ENCODE measurements around the gene NOLC1. TPM values are rescaled to one million over a fixed set of nuclear protein-coding genes. Genes with fewer than 3 reads are reported as not detected.
A peak's percentile ranks its signal among the peaks of the same experiment; 100 is the strongest.

NOLC1 gene
- total and polyA plus RNA-seq, 2 of the 13 experiments (the other 11 are each of a cell fraction or from before 2014, with no cell fraction given), result 50.6 to 81.0 TPM

DNA sequence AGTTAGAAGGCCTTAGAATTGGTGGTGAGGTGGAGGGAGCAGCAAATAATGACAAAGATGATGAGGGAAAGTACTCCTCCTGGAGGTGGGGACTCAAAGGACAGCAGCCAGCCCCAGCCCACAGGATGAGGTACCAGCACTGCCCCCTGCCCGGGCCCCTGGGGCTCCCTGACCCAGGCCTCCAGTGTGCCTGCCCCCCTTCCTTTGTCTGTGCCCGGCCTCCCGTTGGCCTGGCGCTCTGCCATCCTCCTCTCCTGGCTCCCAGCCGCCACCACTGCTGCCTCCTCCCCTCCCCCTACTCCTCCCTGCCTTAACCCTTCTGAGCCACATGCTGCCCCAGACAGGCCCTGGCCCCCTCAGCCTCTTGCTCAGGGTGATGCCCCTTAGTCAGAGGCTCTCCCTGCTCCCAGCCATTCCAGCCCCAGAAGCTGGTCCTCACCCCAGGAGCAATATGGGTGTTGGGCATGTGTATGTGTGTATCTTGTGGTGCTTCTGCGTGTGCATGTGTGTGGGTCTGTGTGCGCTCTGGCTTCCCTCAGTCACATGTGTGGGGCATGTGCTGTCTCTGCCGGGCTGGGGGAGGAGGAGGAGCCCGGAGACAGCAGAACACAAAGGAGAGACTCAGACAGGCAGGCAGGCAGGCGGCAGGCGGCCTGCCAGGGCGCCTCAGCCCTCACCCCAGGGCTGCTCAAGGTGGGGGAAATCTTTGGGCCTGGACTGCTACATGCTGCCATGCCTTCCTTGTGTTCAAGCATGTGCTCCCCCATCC lies 34.6 kb upstream of the NOLC1 start (continued):
- TF ChIP-seq, protein P1, sequence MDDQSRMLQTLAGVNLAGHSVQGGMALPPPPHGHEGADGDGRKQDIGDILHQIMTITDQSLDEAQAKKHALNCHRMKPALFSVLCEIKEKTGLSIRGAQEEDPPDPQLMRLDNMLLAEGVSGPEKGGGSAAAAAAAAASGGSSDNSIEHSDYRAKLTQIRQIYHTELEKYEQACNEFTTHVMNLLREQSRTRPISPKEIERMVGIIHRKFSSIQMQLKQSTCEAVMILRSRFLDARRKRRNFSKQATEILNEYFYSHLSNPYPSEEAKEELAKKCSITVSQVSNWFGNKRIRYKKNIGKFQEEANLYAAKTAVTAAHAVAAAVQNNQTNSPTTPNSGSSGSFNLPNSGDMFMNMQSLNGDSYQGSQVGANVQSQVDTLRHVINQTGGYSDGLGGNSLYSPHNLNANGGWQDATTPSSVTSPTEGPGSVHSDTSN (CRISPR knock-in tag; IDR thresholded peaks at IDR 0.05; ENCODE audit: borderline replicate concordance), result no peak
- TF ChIP-seq, protein P2, sequence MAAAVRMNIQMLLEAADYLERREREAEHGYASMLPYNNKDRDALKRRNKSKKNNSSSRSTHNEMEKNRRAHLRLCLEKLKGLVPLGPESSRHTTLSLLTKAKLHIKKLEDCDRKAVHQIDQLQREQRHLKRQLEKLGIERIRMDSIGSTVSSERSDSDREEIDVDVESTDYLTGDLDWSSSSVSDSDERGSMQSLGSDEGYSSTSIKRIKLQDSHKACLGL (CRISPR knock-in tag; IDR thresholded peaks at IDR 0.05), result no peak
- no peak for TF ChIP-seq ZNF879 (CRISPR knock-in tag; IDR thresholded peaks at IDR 0.05)
- TF ChIP-seq MTA1 (CRISPR knock-in tag; IDR thresholded peaks at IDR 0.05; ENCODE audit: borderline replicate concordance), result peak; percentile 30; the same call in 1 of the 2 replicates
- TF ChIP-seq, protein P3, sequence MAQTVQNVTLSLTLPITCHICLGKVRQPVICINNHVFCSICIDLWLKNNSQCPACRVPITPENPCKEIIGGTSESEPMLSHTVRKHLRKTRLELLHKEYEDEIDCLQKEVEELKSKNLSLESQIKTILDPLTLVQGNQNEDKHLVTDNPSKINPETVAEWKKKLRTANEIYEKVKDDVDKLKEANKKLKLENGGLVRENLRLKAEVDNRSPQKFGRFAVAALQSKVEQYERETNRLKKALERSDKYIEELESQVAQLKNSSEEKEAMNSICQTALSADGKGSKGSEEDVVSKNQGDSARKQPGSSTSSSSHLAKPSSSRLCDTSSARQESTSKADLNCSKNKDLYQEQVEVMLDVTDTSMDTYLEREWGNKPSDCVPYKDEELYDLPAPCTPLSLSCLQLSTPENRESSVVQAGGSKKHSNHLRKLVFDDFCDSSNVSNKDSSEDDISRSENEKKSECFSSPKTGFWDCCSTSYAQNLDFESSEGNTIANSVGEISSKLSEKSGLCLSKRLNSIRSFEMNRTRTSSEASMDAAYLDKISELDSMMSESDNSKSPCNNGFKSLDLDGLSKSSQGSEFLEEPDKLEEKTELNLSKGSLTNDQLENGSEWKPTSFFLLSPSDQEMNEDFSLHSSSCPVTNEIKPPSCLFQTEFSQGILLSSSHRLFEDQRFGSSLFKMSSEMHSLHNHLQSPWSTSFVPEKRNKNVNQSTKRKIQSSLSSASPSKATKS (CRISPR knock-in tag; IDR thresholded peaks at IDR 0.05), result no peak
- TF ChIP-seq, protein P4, sequence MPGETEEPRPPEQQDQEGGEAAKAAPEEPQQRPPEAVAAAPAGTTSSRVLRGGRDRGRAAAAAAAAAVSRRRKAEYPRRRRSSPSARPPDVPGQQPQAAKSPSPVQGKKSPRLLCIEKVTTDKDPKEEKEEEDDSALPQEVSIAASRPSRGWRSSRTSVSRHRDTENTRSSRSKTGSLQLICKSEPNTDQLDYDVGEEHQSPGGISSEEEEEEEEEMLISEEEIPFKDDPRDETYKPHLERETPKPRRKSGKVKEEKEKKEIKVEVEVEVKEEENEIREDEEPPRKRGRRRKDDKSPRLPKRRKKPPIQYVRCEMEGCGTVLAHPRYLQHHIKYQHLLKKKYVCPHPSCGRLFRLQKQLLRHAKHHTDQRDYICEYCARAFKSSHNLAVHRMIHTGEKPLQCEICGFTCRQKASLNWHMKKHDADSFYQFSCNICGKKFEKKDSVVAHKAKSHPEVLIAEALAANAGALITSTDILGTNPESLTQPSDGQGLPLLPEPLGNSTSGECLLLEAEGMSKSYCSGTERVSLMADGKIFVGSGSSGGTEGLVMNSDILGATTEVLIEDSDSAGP (CRISPR knock-in tag; IDR thresholded peaks at IDR 0.05; ENCODE audit: borderline replicate concordance), result peak; percentile 67
- TF ChIP-seq ARNTL (CRISPR knock-in tag; IDR thresholded peaks at IDR 0.05), result peak; percentile 99
- TF ChIP-seq HDAC1 (CRISPR knock-in tag; IDR thresholded peaks at IDR 0.05), result peak; percentile 74
- peak; percentile 42 for TF ChIP-seq ASH2L (IDR thresholded peaks at IDR 0.05; ENCODE audit: insufficient read length, low read depth, low read length)
- TF ChIP-seq, protein P5, sequence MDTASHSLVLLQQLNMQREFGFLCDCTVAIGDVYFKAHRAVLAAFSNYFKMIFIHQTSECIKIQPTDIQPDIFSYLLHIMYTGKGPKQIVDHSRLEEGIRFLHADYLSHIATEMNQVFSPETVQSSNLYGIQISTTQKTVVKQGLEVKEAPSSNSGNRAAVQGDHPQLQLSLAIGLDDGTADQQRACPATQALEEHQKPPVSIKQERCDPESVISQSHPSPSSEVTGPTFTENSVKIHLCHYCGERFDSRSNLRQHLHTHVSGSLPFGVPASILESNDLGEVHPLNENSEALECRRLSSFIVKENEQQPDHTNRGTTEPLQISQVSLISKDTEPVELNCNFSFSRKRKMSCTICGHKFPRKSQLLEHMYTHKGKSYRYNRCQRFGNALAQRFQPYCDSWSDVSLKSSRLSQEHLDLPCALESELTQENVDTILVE (CRISPR knock-in tag; IDR thresholded peaks at IDR 0.05), result 0 out of 2 replicates have a peak, but pooled peaks have one; percentile 34
- no peak for TF ChIP-seq ZNF232 (CRISPR knock-in tag; IDR thresholded peaks at IDR 0.05; ENCODE audit: borderline replicate concordance)
- TF ChIP-seq MYC (CRISPR knock-in tag; IDR thresholded peaks at IDR 0.05; ENCODE audit: borderline replicate concordance), result peak; percentile 60; the same call in 1 of the 2 replicates
- peak; percentile 39; the same call in 1 of the 2 replicates for TF ChIP-seq KDM2A (CRISPR knock-in tag; IDR thresholded peaks at IDR 0.05; ENCODE audit: borderline replicate concordance, low read depth)
- TF ChIP-seq ATF7-NPFF (CRISPR knock-in tag; IDR thresholded peaks at IDR 0.05; ENCODE audit: low read depth), result 0 out of 2 replicates have a peak, but pooled peaks have one; percentile 10
- TF ChIP-seq, protein P6, sequence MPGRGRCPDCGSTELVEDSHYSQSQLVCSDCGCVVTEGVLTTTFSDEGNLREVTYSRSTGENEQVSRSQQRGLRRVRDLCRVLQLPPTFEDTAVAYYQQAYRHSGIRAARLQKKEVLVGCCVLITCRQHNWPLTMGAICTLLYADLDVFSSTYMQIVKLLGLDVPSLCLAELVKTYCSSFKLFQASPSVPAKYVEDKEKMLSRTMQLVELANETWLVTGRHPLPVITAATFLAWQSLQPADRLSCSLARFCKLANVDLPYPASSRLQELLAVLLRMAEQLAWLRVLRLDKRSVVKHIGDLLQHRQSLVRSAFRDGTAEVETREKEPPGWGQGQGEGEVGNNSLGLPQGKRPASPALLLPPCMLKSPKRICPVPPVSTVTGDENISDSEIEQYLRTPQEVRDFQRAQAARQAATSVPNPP (CRISPR knock-in tag; IDR thresholded peaks at IDR 0.05), result no peak
- TF ChIP-seq ZNF510 (CRISPR knock-in tag; IDR thresholded peaks at IDR 0.05; ENCODE audit: low read depth), result no peak
- TF ChIP-seq YEATS2 (CRISPR knock-in tag; IDR thresholded peaks at IDR 0.05; ENCODE audit: borderline replicate concordance), result peak; percentile 55; the same call in 1 of the 2 replicates
- TF ChIP-seq CBFB (CRISPR knock-in tag; IDR thresholded peaks at IDR 0.05), result no peak
- TF ChIP-seq SAP130 (CRISPR knock-in tag; IDR thresholded peaks at IDR 0.05; ENCODE audit: low read depth), result peak; percentile 52
- no peak for TF ChIP-seq ZNF841 (CRISPR knock-in tag; IDR thresholded peaks at IDR 0.05; ENCODE audit: borderline replicate concordance)
- no peak for TF ChIP-seq ZBTB8A (CRISPR knock-in tag; IDR thresholded peaks at IDR 0.05; ENCODE audit: borderline replicate concordance, low read depth)

Data from HepG2 (cell line).